ENCODE results near the gene KRTAP13-1.

GRCh38 chr21:30348506-30348905, 47.3 kb upstream of the KRTAP13-1 start, which contains the start of gene KRTAP23-1:
- TF ChIP-seq CTCF (IDR thresholded peaks at IDR 0.05) (no peak), EP300 (IDR thresholded peaks at IDR 0.05) (no peak), RAD21 (conservative IDR thresholded peaks at IDR 0.05 in 1 of 2, IDR thresholded peaks at IDR 0.05 in 1 of 2) (no peak), HES2 (IDR thresholded peaks at IDR 0.05) (no peak), BCL3 (IDR thresholded peaks at IDR 0.05) (no peak), RFX5 (IDR thresholded peaks at IDR 0.05) (no peak), MAFK (IDR thresholded peaks at IDR 0.05; ENCODE audit: partially characterized antibody) (no peak), MAX (IDR thresholded peaks at IDR 0.05) (no peak)
